Measurements from ENCODE around the gene DNAH8.
A peak's percentile ranks its signal among the peaks of the same experiment; 100 is the strongest.
"Not testable (repeated sequence)": the region's sequence is repeated elsewhere in the genome, so short reads cannot be mapped to it uniquely, and the experiment has no call there.

Gene DNAH8

GRCh38 chr6:38789256-38789655 lies 74.1 kb downstream of the DNAH8 start:
- Histone ChIP-seq H3K4me3 (no peak overlapping the region), H3K27ac (no peak overlapping the region)

DNA sequence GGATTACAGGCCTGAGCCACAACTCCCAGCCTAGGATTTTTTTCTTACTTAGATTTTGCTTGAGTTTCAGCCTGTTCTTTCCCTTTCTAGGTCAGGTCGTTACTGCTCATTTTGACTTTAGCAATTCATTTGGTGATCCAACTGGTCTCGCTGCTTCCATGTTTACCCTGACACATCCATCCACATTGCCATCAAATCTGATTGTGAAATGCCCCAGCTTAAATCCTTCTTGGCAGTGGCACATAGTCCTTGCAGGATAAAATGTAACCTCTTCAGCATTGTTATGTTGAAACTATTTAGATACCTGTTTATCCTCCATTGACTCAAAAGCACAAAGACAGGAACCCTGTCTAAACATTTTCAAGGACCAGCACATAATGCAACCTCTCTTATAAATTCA lies 77.2 kb downstream of the DNAH8 start:
- H3K27ac ChIP-seq, result peak overlapping the region in 11 of 21 experiments; percentile 6 to 63 (median 42)
- H3K4me3 ChIP-seq, result no peak overlapping the region

- Histone ChIP-seq H3K4me3 (no peak overlapping the region), H3K27ac (no peak overlapping the region)
These were observed 79.6 kb downstream of the DNAH8 start for GRCh38 chr6:38794682-38795081.

DNA sequence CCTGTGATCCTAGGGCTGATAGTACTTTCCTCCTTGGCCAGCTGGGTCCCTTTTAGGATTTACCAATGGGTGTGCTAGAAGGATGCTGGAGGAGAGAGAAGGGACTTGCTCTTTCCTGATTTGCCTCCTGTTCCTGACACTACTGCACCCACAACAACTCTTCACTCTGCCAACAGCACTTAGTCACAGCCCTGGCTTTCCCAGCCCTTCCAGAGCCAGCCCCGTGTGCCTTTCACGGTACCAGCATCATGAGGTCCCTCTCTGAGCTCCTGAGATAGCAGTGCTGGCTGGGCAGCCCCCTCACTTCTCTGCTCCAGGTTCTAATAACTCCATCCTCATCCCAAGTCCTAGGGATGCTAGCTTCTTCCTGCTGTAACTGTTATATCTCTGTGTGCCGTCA lies 80.9 kb downstream of the DNAH8 start:
- H3K4me3 ChIP-seq, result no peak overlapping the region
- H3K27ac ChIP-seq, result peak overlapping the region in 2 of 21 experiments; percentile 17 to 45

DNA sequence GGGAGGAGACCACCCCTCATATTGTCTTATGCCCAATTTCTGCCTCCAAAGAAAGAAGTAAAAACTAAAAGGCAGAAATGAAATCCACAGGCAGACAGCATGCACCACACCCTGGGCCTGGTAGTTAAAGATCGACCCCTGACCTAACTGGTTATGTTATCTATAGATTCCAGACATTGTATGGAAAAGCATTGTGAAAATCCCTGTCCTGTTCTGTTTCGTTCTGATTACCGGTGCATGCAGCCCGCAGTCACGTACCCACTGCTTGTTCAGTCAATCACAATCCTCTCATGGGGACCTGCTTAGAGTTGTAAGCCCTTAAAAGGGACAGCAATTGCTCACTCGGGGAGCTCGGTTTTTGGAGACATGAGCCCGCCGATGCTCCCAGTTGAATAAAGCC lies 81.3 kb downstream of the DNAH8 start:
- peak overlapping the region in 2 of 21 experiments; percentile 17 to 45 for H3K27ac ChIP-seq
- H3K4me3 ChIP-seq, result not testable (repeated sequence)

DNA sequence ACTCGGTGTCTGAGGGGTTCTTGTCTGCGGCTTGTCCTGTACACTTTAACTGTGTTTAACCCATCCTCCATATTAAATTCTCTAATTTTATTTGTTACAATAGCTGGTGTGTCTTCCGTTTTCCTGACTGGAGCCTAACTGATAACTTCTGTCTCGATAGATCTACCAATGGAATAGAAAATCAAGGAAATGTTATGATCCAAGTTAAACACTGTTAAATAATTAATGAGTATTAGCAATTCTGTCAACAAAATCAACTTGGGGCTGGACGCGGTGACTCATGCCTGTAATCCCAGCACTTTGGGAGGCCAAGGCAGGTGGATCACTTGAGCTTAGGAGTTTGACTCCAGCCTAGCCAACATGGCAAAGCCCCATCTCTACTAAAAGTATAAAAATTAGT lies 81.7 kb downstream of the DNAH8 start:
- no peak overlapping the region for H3K4me3 ChIP-seq
- peak overlapping the region in 1 of 21 experiments; percentile 51 for H3K27ac ChIP-seq

GRCh38 chr6:38797391-38797790 lies 82.3 kb downstream of the DNAH8 start:
- no peak overlapping the region for H3K4me3 ChIP-seq
- peak overlapping the region in 1 of 21 experiments; percentile 51 for H3K27ac ChIP-seq

GRCh38 chr6:38799529-38800184 lies 84.5 kb downstream of the DNAH8 start:
- H3K27ac ChIP-seq, result peak overlapping the region in 3 of 21 experiments; percentile 1 to 11 (median 4)

DNA sequence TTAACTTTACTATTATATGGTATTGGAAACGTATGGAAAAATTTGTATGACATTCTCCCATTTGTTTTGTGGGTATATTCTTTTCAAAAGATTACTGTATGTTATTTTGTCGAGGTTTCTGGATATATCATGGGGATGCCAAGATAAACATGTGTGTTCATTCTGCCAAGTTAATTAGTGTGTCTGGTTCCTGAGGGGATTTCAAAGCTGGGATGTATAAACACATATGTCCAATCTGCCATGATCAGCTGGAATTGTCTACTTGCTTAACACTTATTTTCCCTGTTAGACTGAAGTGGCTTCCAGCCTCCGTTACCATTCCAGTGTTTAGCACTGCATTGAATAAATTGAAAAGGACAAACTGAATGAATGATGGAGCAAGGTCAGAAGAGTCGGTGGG lies 86.2 kb downstream of the DNAH8 start:
- no peak overlapping the region for H3K27ac ChIP-seq
- H3K4me3 ChIP-seq, result no peak overlapping the region

More at GRCh38 chr6:38799529-38800184, 84.5 kb downstream of the DNAH8 start:
- no peak overlapping the region for H3K4me3 ChIP-seq

- H3K4me3 ChIP-seq, result no peak overlapping the region
- H3K27ac ChIP-seq, result no peak overlapping the region
These were observed 87.4 kb downstream of the DNAH8 start for GRCh38 chr6:38802497-38802896.

DNA sequence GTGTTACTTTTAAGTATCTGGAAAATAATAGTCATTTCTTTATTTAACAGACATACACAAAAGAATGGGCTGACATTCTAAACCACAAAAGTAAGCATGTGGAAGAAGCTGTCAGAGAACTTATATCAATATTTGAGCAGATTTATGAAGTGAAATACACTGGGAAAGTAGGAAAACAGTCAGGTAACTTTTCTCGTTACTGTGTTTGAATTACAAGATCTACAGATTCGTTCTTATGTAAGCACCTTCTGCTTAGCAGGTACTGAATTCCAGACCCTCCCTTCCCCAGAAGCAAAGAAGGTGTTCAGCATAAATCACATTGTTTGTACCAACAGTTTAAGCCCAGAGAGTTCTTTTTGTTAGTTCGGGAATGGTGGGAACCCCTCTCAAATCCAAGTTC lies 88.0 kb downstream of the DNAH8 start:
- Histone ChIP-seq H3K4me3 (no peak overlapping the region), H3K27ac (no peak overlapping the region)

DNA sequence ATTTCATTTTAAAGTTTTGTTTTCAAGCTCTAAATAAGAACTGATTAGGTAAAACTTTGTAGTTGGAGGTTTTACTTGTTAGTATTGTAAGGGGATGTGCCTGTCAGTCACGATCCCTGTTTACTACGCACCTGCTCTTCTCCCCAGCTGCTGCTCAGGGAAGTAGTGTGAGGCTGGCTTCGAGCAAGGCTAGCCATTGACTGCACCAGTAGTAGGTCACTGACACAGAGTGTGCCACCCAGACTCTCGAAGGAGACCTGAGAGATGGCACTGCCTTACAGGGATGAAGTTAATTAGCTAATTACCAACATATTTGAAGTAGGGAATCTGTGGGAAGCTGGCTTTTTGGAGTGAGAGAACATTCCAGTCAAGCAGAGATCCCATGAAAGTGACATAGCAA lies 89.2 kb downstream of the DNAH8 start:
- no peak overlapping the region for H3K4me3 ChIP-seq
- H3K27ac ChIP-seq, result no peak overlapping the region

DNA sequence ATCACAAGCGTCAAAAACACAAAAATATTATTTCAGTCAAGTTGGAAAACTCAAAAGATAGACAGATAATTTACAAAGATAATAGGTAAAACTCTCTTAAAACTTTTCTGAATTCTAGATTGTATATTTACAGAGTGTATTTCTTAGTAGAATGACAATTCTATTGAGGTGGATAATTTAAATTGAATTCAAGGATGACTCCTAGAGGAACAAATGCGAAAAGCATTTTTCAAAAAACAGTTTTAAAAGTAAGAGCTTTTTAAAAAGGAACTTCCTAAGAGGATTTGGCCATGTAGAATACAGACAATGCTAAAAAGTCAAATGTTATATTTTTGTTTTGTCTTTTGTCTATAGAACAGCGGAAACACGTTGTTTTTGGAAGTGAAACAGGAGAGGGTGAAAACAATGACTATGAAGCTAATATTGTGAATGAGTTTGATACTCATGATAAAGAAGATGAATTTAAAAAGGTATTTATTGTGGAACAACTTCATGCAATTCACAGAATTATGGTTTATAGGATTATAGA lies 90.1 kb downstream of the DNAH8 start:
- Histone ChIP-seq H3K4me3 (no peak overlapping the region), H3K27ac (no peak overlapping the region)

DNA sequence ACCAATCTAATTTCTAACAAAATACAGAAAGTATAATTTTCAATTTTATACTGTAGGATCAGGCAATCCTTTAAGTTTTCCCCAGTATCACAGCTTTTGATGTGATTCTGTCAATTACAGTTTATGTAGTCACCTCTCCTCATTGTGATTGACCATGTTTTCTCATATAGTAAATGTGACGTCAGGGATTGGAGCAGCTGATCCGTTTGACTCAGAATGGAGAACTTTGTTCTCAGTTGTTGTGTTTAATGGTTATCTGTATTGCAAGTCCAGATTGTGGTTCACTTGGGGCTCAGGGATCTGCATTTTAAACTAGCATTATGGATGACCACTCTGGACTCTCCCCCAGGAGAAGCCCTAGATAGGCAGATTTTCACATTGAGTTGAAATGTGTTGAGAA lies 90.6 kb downstream of the DNAH8 start:
- no peak overlapping the region for H3K27ac ChIP-seq
- H3K4me3 ChIP-seq, result no peak overlapping the region

- no peak overlapping the region for H3K4me3 ChIP-seq
- H3K27ac ChIP-seq, result no peak overlapping the region
These were observed 91.2 kb downstream of the DNAH8 start for GRCh38 chr6:38806271-38806670.

DNA sequence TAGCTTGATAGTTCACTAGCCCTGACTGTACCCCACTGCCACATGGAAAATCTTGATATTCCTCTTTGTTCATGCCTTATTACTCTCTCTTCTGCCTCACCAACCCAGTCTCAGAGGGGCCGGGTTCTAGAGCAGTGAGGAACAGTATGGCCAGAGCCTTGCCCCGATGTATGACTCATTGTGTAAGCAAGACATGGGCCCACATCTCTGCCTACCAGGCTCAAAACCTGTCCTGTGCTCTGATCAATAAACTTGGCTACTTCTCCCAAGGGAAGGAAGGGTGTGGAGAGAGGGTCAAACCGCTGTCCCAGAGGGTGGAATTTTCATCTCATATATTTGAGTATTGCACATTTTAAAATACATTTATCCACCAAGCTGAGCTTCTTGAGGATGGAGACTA lies 91.7 kb downstream of the DNAH8 start:
- H3K27ac ChIP-seq, result no peak overlapping the region
- H3K4me3 ChIP-seq, result no peak overlapping the region

- no peak overlapping the region for H3K4me3 ChIP-seq
- no peak overlapping the region for H3K27ac ChIP-seq
These were observed 92.9 kb downstream of the DNAH8 start for GRCh38 chr6:38808039-38808438.

- no peak overlapping the region for H3K4me3 ChIP-seq
These were observed 98.1 kb downstream of the DNAH8 start for GRCh38 chr6:38813041-38813823.

GRCh38 chr6:38814761-38815160 lies 99.7 kb downstream of the DNAH8 start:
- H3K4me3 ChIP-seq, result no peak overlapping the region
- H3K27ac ChIP-seq, result no peak overlapping the region

More at GRCh38 chr6:38813041-38813823, 98.1 kb downstream of the DNAH8 start:
- no peak overlapping the region for H3K27ac ChIP-seq

DNA sequence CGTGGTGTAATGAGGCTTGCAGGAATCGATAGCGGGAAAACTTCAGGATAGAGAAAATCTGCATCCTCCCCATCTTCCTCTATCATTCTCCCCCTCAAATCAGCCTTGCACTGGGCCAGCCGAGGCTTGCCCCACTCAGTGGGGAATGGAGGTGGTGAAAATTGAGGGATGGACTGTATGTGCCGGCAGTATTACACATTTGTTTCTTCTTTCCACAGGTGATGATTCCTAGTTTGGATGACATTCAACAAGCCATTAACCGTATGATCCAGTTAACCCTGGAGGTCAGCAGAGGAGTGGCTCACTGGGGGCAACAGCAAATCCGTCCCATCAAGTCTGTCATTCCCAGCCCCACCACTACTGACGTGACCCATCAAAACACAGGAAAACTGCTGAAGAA lies 100.1 kb downstream of the DNAH8 start:
- Histone ChIP-seq H3K4me3 (no peak overlapping the region), H3K27ac (no peak overlapping the region)

GRCh38 chr6:38818691-38819090 lies 103.6 kb downstream of the DNAH8 start:
- Histone ChIP-seq H3K4me3 (no peak overlapping the region), H3K27ac (no peak overlapping the region)
